HepG2 (cell line): ENCODE data around the gene GATA1. TPM values are rescaled to one million over a fixed set of nuclear protein-coding genes. Genes with fewer than 3 reads are reported as not detected.

Experiments
- ATAC-seq: fragments of 200-7000 bp; cut with Tn5 transposase; 3 replicates; pipeline ENCODE4 v1.9.1; 2020; ENCODE audit warnings: mild to moderate bottlenecking, moderate library complexity
- BruUV-seq: library from RNA; stranded (reverse); fragments of 400-500 nt; replicated peaks from 2 replicates; lab custom pipeline; 2021; lab: Mats Ljungman, UMichigan
- CTCF ChIA-PET: fragments of 300-600 bp; formaldehyde crosslinking; extraction: SDS; loops from one replicate; lab custom pipeline; 2021; ENCODE audit warnings: low total read pairs, inconsistent platforms, low intra/inter-chr PET ratio; lab: Yijun Ruan, JAX
- POLR2A ChIA-PET: fragments of 350-600 bp; sonication (Branson Sonifier 250); formaldehyde crosslinking; loops from one replicate; lab custom pipeline; 2020; ENCODE audit warnings: antibody characterized with exemption, inconsistent platforms; lab: Yijun Ruan, JAX
- DNase-seq: peaks from one replicate; pipeline ENCODE4 v3.0.0-alpha.2; 2015; ENCODE audit warnings: low spot score
- FAIRE-seq: peaks from 3 replicates; lab custom pipeline; 2011; peaks lifted over from hg19 to GRCh38; lab: Jason Lieb, UNC
- H2AFZ ChIP-seq: one replicate; pipeline ENCODE4 v1.6.1; 2011; ENCODE audit warnings: low read length, inconsistent platforms
- H3K27ac ChIP-seq: fragments of 300-600 bp; 3 replicates; pipeline ENCODE4 v1.8.0; 2011; ENCODE audit warnings: mixed run types, mild to moderate bottlenecking, mixed read lengths, low read length, inconsistent platforms; ENCODE audit not compliant: insufficient read depth; ENCODE audit errors: extremely low read length
- H3K27me3 ChIP-seq, 2 experiments: fragments of 200-600 bp in 1 of 2; 2 replicates in 1 of 2; 3 replicates in 1 of 2; pipeline versions ENCODE4 v1.6.0 to v1.8.0; 2011; ENCODE audit warnings: low read length in 2 of 2, mild to moderate bottlenecking in 2 of 2, moderate library complexity in 2 of 2, inconsistent platforms in 1 of 2; ENCODE audit not compliant: insufficient read depth in 2 of 2, control insufficient read depth in 1 of 2
- H3K36me3 ChIP-seq, 2 experiments: fragments of 200-600 bp in 1 of 2; replicated peaks in 1 of 2; 2 replicates in 1 of 2; 3 replicates in 1 of 2; pipeline versions ENCODE4 v1.5.1 to v1.8.0; 2011; ENCODE audit warnings: low read length in 2 of 2, inconsistent platforms in 1 of 2; ENCODE audit not compliant: insufficient read depth in 2 of 2, control insufficient read depth in 1 of 2
- H3K4me1 ChIP-seq: 2 replicates; pipeline ENCODE4 v1.5.1; 2012; ENCODE audit warnings: low read length, inconsistent platforms; ENCODE audit not compliant: insufficient read depth
- H3K4me2 ChIP-seq: 2 replicates; pipeline ENCODE4 v1.6.0; 2011; ENCODE audit warnings: low read depth, low read length, inconsistent platforms
- H3K4me3 ChIP-seq, 3 experiments: fragments of 200-600 bp in 1 of 3; sonication (generic), shearing (Covaris generic) in 1 of 3; replicated peaks in 1 of 3; 2 replicates each; pipeline ENCODE4 v1.5.1; 2011 to 2016; ENCODE audit warnings: low read length in 3 of 3, inconsistent platforms in 2 of 3, low read depth in 2 of 3, mild to moderate bottlenecking in 2 of 3, control low read depth in 1 of 3, mixed read lengths in 1 of 3; ENCODE audit not compliant: insufficient read depth in 1 of 3
- H3K79me2 ChIP-seq: one replicate; pipeline ENCODE4 v1.6.1; 2011; ENCODE audit warnings: low read length, inconsistent platforms; ENCODE audit not compliant: insufficient read depth
- H3K9ac ChIP-seq: 2 replicates; pipeline ENCODE4 v1.6.0; 2011; ENCODE audit warnings: mild to moderate bottlenecking, low read depth, low read length, inconsistent platforms; ENCODE audit not compliant: insufficient read depth
- H3K9me3 ChIP-seq: 2 replicates; pipeline ENCODE4 v1.5.1; 2012; ENCODE audit warnings: mild to moderate bottlenecking, low read length
- H4K20me1 ChIP-seq: 2 replicates; pipeline ENCODE4 v1.6.0; 2011; ENCODE audit warnings: inconsistent platforms, mild to moderate bottlenecking, low read length, moderate library complexity; ENCODE audit not compliant: insufficient read depth
- CBX1 ChIP-seq: IDR thresholded peaks from one replicate; pipeline ENCODE4 v1.6.1; 2016; ENCODE audit warnings: antibody characterized with exemption, low read depth
- CSRNP1 ChIP-seq: sonication (generic); formaldehyde crosslinking; IDR thresholded peaks from 2 replicates; pipeline ENCODE4 v1.8.1; 2023; ENCODE audit warnings: mild to moderate bottlenecking, missing genetic modification reagents
- JDP2 ChIP-seq: sonication (generic); formaldehyde crosslinking; IDR thresholded peaks from 2 replicates; pipeline ENCODE4 v1.8.1; 2022; ENCODE audit warnings: missing genetic modification reagents, borderline replicate concordance
- PITX1 ChIP-seq: sonication (generic); formaldehyde crosslinking; IDR thresholded peaks from 2 replicates; pipeline ENCODE4 v1.5.1; 2020; ENCODE audit warnings: mild to moderate bottlenecking, missing genetic modification reagents
- ZNF232 ChIP-seq: sonication (generic); formaldehyde crosslinking; IDR thresholded peaks from 2 replicates; pipeline ENCODE4 v1.4.0; 2020; ENCODE audit warnings: missing genetic modification reagents, borderline replicate concordance
- ZNF318 ChIP-seq: sonication (generic); formaldehyde crosslinking; IDR thresholded peaks from 2 replicates; pipeline ENCODE4 v1.4.0; 2020; ENCODE audit warnings: mild to moderate bottlenecking, missing genetic modification reagents
- ZNF510 ChIP-seq: sonication (generic); formaldehyde crosslinking; IDR thresholded peaks from 2 replicates; pipeline ENCODE4 v1.4.0; 2020; ENCODE audit warnings: low read depth, mild to moderate bottlenecking, missing genetic modification reagents
- ZNF674 ChIP-seq: sonication (generic); formaldehyde crosslinking; IDR thresholded peaks from 2 replicates; pipeline ENCODE4 v1.5.0; 2020; ENCODE audit warnings: low read depth, mild to moderate bottlenecking, missing genetic modification reagents
- ZSCAN9 ChIP-seq: IDR thresholded peaks from 2 replicates; pipeline ENCODE4 v1.6.1; 2016; ENCODE audit warnings: borderline replicate concordance
- WGBS: methylation state at CpG from one replicate; pipeline ENCODE4 v1.1.6; 2017; ENCODE audit warnings: low lambda C conversion rate; 5-methylcytosine and 5-hydroxymethylcytosine counted together
- in situ Hi-C: cut with HindIII; loops from 2 replicates; pipeline ENCODE4 v1.10.0; 2017; ENCODE audit warnings: low pct_unique_long_range_greater_than_20kb; ENCODE audit not compliant: extremely low pct_ligation_motif_present
- intact Hi-C: fragments of 100-400 bp; cut with micrococcal nuclease; formaldehyde crosslinking; loops from one replicate; pipeline ENCODE4 v1.10.0; 2022; ENCODE audit not compliant: unreplicated experiment
- polyA plus RNA-seq, 8 experiments: library from polyadenylated mRNA; depleted of rRNA in 3 of 8; stranded (reverse) in 7 of 8; unstranded in 1 of 8; fragments of >200 nt; fragmentation: Illumina TruSeq in 4 of 8; extraction: Trizol in 4 of 8; gene quantifications; 2 replicates each; pipeline versions ENCODE4 v1.2.1 to v1.2.3, GENCODE V29; 2011 to 2016; ENCODE audit warnings: low read depth in 4 of 8, missing spikeins in 1 of 8, mixed read lengths in 1 of 8; ENCODE audit not compliant: insufficient read depth in 1 of 8
- total RNA-seq, 5 experiments: library from RNA; depleted of rRNA; stranded (reverse); fragments of >200 nt; fragmentation: Illumina TruSeq; extraction: Trizol; gene quantifications; 2 replicates each; pipeline ENCODE4 v1.2.3, GENCODE V29; 2016; ENCODE audit warnings: low read depth in 1 of 5
- TF ChIP-seq, protein P1 (sequence below): sonication (generic); formaldehyde crosslinking; IDR thresholded peaks from 2 replicates; pipeline ENCODE4 v1.8.1; 2023; ENCODE audit warnings: mild to moderate bottlenecking, missing genetic modification reagents, borderline replicate concordance

GATA1 gene
- total and polyA plus RNA-seq, 2 of the 13 experiments (the other 11 are each of a cell fraction or from before 2014, with no cell fraction given) = 0.13 TPM; not detected in 1

DNA sequence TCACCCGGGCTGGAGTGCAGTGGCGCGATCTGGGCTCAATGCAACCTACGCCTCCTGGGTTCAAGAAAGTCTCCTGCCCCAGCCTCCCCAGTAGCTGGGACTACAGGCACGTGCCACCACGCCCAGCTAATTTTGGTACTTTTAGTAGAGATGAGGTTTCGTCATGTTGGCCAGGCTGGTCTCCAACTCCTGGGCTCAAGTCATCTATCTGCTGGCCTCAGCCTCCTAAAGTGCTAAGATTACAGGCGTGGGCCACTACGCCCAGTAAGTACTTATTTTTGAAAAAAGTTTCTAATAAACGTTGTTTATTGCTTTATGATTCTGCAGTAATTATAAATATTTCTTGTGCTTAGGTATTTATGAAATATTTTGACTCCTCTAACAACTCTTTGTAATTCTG is 53.3 kb downstream of the GATA1 start:
- intact Hi-C loops = no loop called here
- CTCF ChIA-PET = no interaction called here
- BruUV-seq = no TSS peak

More for the DNA sequence above, 53.3 kb downstream of the GATA1 start:
- TF ChIP-seq ZNF318 (CRISPR knock-in tag) (no peak), ZNF510 (CRISPR knock-in tag) (no peak), ZNF674 (CRISPR knock-in tag) (no peak), ZNF232 (no peak), PITX1 (no peak), ZSCAN9 (CRISPR knock-in tag) (no peak), CSRNP1 (CRISPR knock-in tag) (no peak), JDP2 (no peak), CBX1 (no peak)
- TF ChIP-seq, protein P1, sequence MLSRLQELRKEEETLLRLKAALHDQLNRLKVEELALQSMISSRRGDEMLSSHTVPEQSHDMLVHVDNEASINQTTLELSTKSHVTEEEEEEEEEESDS (CRISPR knock-in tag) = no peak
- Histone ChIP-seq H3K4me1 (peaks cover 13% of the 10 kb centered on the region), H4K20me1 (no peaks in the 10 kb centered on the region), H3K36me3 (no peaks in the 10 kb centered on the region), H3K27ac (no peak overlapping the region), H2AFZ (no peak overlapping the region), H3K9me3 (no peaks in the 10 kb centered on the region), H3K79me2 (peaks cover 1% of the 10 kb centered on the region), H3K27me3 (no peaks in the 10 kb centered on the region), H3K4me3 (no peak overlapping the region), H3K4me2 (no peak overlapping the region), H3K9ac (no peak overlapping the region)
- in situ Hi-C loops = no loop called here
- DNase-seq (no peak), ATAC-seq (no peak), FAIRE-seq (no peak)
- WGBS = 72% methylated on average over 10 of the region's 10 CpGs
- POLR2A ChIA-PET = no interaction called here
